GM12872 (cell line): Measurements from ENCODE around the gene TMPRSS13.

ENCODE experiments used
- CTCF ChIP-seq: IDR thresholded peaks from 3 replicates; pipeline ENCODE4 v1.5.1; 2011; ENCODE audit warnings: low read depth, mild to moderate bottlenecking, low read length, moderate library complexity; ENCODE audit not compliant: insufficient read depth

TMPRSS13 gene

GRCh38 chr11:117929142-117929915 is at the start of gene TMPRSS13:
Gene TMPRSS13, minus strand, starts transcription at chr11:117929402. Its CDS starts 95 bp downstream, at chr11:117929307.
- TF ChIP-seq CTCF, result no peak

GRCh38 chr11:117978991-117979390 is 49.8 kb upstream of the TMPRSS13 start:
- no peak for TF ChIP-seq CTCF

GRCh38 chr11:117977029-117977428 is 47.8 kb upstream of the TMPRSS13 start:
- no peak for TF ChIP-seq CTCF

- no peak for TF ChIP-seq CTCF
Measured at GRCh38 chr11:117976445-117976844, 47.2 kb upstream of the TMPRSS13 start.

GRCh38 chr11:117973503-117973860 is 44.3 kb upstream of the TMPRSS13 start:
- TF ChIP-seq CTCF, result no peak

GRCh38 chr11:117972629-117973502 is 43.7 kb upstream of the TMPRSS13 start:
- no peak for TF ChIP-seq CTCF

- TF ChIP-seq CTCF, result no peak
Measured at GRCh38 chr11:117972044-117972443, 42.8 kb upstream of the TMPRSS13 start.
